Mammary epithelial cell (primary cell): ENCODE measurements around the gene MYLK.

Experiments used
- CTCF ChIP-seq, 2 donors: IDR thresholded peaks in 1 of 2; conservative IDR thresholded peaks in 1 of 2; 2 replicates each; pipeline ENCODE4 v1.5.1; 2011 to 2012; ENCODE audit warnings: inconsistent platforms in 2 of 2, low read length in 2 of 2, mild to moderate bottlenecking in 2 of 2, control low read depth in 1 of 2, low read depth in 1 of 2; ENCODE audit not compliant: insufficient read depth in 1 of 2; ENCODE audit errors: extremely low read depth in 1 of 2
- EZH2 ChIP-seq: IDR thresholded peaks from 2 replicates; pipeline ENCODE4 v1.6.1; 2012; ENCODE audit warnings: low read length, inconsistent platforms, borderline replicate concordance

- TF ChIP-seq CTCF (conservative IDR thresholded peaks at IDR 0.05 in 1 of 2, IDR thresholded peaks at IDR 0.05 in 1 of 2; ENCODE audit: extremely low read depth in 1 of 2, insufficient read depth in 1 of 2, low read depth in 1 of 2, low read length in 2 of 2) (no peak), EZH2 (no peak)
Observed at GRCh38 chr3:123712077-123712860, 171.9 kb downstream of the MYLK start.
